Measurements from ENCODE around the gene FGR.

FGR gene

GRCh38 chr1:27585684-27586083, 49.3 kb downstream of the FGR start:
- Histone ChIP-seq H3K9me2 (replicated peaks; ENCODE audit: control insufficient read depth, low read length) (no peaks in the 10 kb centered on the region), H3F3A (ENCODE audit: control insufficient read depth, insufficient read depth) (no peaks in the 10 kb centered on the region), H3K27me3 (ENCODE audit: control insufficient read depth, low read length) (no peaks in the 10 kb centered on the region), H3K36me3 (ENCODE audit: control insufficient read depth, low read length) (no peaks in the 10 kb centered on the region), H3K79me2 (ENCODE audit: control insufficient read depth, low read length) (no peaks in the 10 kb centered on the region), H3K4me3 (ENCODE audit: low read length) (no peak overlapping the region), H3K4me1 (ENCODE audit: control insufficient read depth, low read length) (no peaks in the 10 kb centered on the region), H3K27ac (ENCODE audit: low read depth, low read length) (no peak overlapping the region), H3K4me2 (ENCODE audit: low read length) (no peak overlapping the region), H3K9me3 (ENCODE audit: control insufficient read depth, insufficient read depth, low read length) (no peaks in the 10 kb centered on the region), H4K20me1 (ENCODE audit: control insufficient read depth, insufficient read depth, low read depth, low read length) (no peaks in the 10 kb centered on the region)
- TF ChIP-seq CTCF (IDR thresholded peaks at IDR 0.05; ENCODE audit: low read depth, low read length, poor library complexity, severe bottlenecking), result no peak
- no peak for TF ChIP-seq EZH2phosphoT487 (IDR thresholded peaks at IDR 0.05; ENCODE audit: borderline replicate concordance, low read length)

- TF ChIP-seq CTCF (IDR thresholded peaks at IDR 0.05; ENCODE audit: low read depth, low read length, poor library complexity, severe bottlenecking), result no peak
- no peaks in the 10 kb centered on the region for H3K4me1 ChIP-seq (ENCODE audit: control insufficient read depth, low read length)
- H3K4me3 ChIP-seq (ENCODE audit: low read length), result no peak overlapping the region
- H3K36me3 ChIP-seq (ENCODE audit: control insufficient read depth, low read length), result no peaks in the 10 kb centered on the region
- no peaks in the 10 kb centered on the region for H3K27me3 ChIP-seq (ENCODE audit: control insufficient read depth, low read length)
- no peaks in the 10 kb centered on the region for H3K9me3 ChIP-seq (ENCODE audit: control insufficient read depth, insufficient read depth, low read length)
- H3K9me2 ChIP-seq (replicated peaks; ENCODE audit: control insufficient read depth, low read length), result no peaks in the 10 kb centered on the region
- H3F3A ChIP-seq (ENCODE audit: control insufficient read depth, insufficient read depth), result peaks cover 3% of the 10 kb centered on the region; the same call in 1 of the 2 replicates
- no peaks in the 10 kb centered on the region for H3K79me2 ChIP-seq (ENCODE audit: control insufficient read depth, low read length)
- H4K20me1 ChIP-seq (ENCODE audit: control insufficient read depth, insufficient read depth, low read depth, low read length), result no peaks in the 10 kb centered on the region
- H3K27ac ChIP-seq (ENCODE audit: low read depth, low read length), result no peak overlapping the region
- H3K4me2 ChIP-seq (ENCODE audit: low read length), result no peak overlapping the region
Observed at GRCh38 chr1:27584453-27584852, 50.5 kb downstream of the FGR start.

GRCh38 chr1:27583479-27583878, 51.5 kb downstream of the FGR start:
- no peaks in the 10 kb centered on the region for H3K36me3 ChIP-seq (ENCODE audit: control insufficient read depth, low read length)
- no peak overlapping the region for H3K4me2 ChIP-seq (ENCODE audit: low read length)
- H3K27ac ChIP-seq (ENCODE audit: low read depth, low read length), result no peak overlapping the region
- no peaks in the 10 kb centered on the region for H3K9me3 ChIP-seq (ENCODE audit: control insufficient read depth, insufficient read depth, low read length)
- no peak overlapping the region for H3K4me3 ChIP-seq (ENCODE audit: low read length)
- H3K79me2 ChIP-seq (ENCODE audit: control insufficient read depth, low read length), result no peaks in the 10 kb centered on the region
- no peaks in the 10 kb centered on the region; the same call in 1 of the 2 replicates for H3K4me1 ChIP-seq (ENCODE audit: control insufficient read depth, low read length)
- no peaks in the 10 kb centered on the region for H4K20me1 ChIP-seq (ENCODE audit: control insufficient read depth, insufficient read depth, low read depth, low read length)
- no peak for TF ChIP-seq EZH2phosphoT487 (IDR thresholded peaks at IDR 0.05; ENCODE audit: borderline replicate concordance, low read length)
- no peak for TF ChIP-seq CTCF (IDR thresholded peaks at IDR 0.05; ENCODE audit: low read depth, low read length, poor library complexity, severe bottlenecking)
- no peaks in the 10 kb centered on the region for H3K27me3 ChIP-seq (ENCODE audit: control insufficient read depth, low read length)
- H3K9me2 ChIP-seq (replicated peaks; ENCODE audit: control insufficient read depth, low read length), result no peaks in the 10 kb centered on the region
- peaks cover 5% of the 10 kb centered on the region; the same call in 1 of the 2 replicates for H3F3A ChIP-seq (ENCODE audit: control insufficient read depth, insufficient read depth)

All from DOHH2 (cell line).